ENCODE results near the gene ZFAND3. TPM values are rescaled to one million over a fixed set of nuclear protein-coding genes. Genes with fewer than 3 reads are reported as not detected.
"Not testable (repeated sequence)": the region's sequence is repeated elsewhere in the genome, so short reads cannot be mapped to it uniquely, and the experiment has no call there.

Gene ZFAND3
- total RNA-seq, 2 donors from 2014 or later, result 26.1 to 32.0 TPM

DNA sequence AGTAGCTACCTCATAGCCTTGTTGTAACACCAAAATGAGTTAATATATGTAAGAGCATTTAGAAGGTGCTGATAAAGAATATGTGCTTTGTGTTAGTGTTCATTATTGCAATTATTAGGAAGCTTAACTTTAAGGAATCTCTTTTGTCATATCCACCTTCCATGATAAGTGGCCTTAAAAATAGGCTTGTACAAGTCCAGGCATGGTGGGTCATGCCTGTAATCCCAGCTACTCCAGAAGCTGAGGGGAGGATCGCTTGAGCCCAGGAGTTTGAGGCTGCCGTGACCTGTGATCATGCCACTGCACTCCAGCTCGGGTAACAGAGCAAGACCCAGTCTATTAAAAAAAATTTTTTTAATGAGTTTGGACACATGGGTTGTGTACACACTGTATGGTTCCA, 285.5 kb downstream of the ZFAND3 start:
- no peak overlapping the region for H3K27ac Mint-ChIP-seq
- peaks cover 40% of the 10 kb centered on the region for H3K36me3 Mint-ChIP-seq (ENCODE audit: low read depth)
- no peaks in the 10 kb centered on the region for H3K27me3 Mint-ChIP-seq
- ATAC-seq (replicated peaks), result no peak
- no peaks in the 10 kb centered on the region for H3K9me3 Mint-ChIP-seq
- no peak overlapping the region for H3K4me3 Mint-ChIP-seq
- no peaks in the 10 kb centered on the region for H3K4me1 Mint-ChIP-seq

DNA sequence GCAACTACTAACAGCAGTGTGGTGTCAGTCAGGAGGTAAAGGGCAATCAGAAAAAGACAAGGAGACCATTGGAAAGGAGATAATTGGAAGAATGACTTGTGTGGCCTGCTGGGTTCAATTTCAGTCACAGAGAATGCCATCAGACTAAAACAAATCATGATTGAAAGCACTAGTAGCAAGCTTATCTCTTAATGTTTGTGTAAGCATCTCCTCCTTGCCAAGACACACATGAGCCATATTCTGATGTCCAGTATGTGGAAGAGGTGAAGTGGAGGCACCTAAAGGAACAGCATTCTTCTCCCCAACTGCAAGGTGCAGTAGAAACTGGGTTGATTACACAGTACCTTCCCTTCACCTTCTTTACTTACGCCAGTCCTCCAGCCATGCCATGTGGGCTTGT, 287.5 kb downstream of the ZFAND3 start:
- no peaks in the 10 kb centered on the region for H3K9me3 Mint-ChIP-seq
- peaks cover 4% of the 10 kb centered on the region for H3K4me1 Mint-ChIP-seq
- no peak overlapping the region for H3K27ac Mint-ChIP-seq
- ATAC-seq (replicated peaks), result no peak
- H3K27me3 Mint-ChIP-seq, result no peaks in the 10 kb centered on the region
- no peak overlapping the region for H3K4me3 Mint-ChIP-seq
- peaks cover 26% of the 10 kb centered on the region for H3K36me3 Mint-ChIP-seq (ENCODE audit: low read depth)

DNA sequence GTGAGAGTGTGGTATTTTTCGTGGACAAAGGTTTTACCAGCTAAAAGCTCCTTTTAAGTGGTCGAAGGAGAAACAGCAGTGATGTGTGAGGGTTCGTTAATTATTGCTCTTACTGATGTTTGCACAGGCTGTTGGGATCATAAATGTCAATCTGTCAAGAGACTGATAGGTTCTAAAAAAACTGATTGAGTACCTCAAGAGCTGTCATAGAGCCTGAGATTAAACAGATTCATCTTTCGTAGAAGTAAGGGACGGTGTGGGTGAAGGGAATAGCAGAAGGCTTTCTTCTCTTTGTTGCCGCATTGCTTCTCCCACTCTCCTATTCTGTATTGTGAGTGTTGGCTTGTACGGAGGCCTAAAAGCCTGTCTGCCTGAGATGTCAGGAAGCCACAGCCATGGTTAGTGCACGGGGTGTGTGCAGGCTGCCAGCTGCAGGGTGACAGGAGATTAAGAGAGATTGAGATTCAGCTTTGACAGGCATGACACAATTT, 291.0 kb downstream of the ZFAND3 start:
- H3K4me1 Mint-ChIP-seq, result peaks cover 4% of the 10 kb centered on the region
- peak overlapping the region; percentile 16 for H3K27ac Mint-ChIP-seq
- H3K27me3 Mint-ChIP-seq, result no peaks in the 10 kb centered on the region
- no peak overlapping the region for H3K4me3 Mint-ChIP-seq
- H3K9me3 Mint-ChIP-seq, result no peaks in the 10 kb centered on the region
- peaks cover 24% of the 10 kb centered on the region for H3K36me3 Mint-ChIP-seq (ENCODE audit: low read depth)
- ATAC-seq (replicated peaks), result no peak

DNA sequence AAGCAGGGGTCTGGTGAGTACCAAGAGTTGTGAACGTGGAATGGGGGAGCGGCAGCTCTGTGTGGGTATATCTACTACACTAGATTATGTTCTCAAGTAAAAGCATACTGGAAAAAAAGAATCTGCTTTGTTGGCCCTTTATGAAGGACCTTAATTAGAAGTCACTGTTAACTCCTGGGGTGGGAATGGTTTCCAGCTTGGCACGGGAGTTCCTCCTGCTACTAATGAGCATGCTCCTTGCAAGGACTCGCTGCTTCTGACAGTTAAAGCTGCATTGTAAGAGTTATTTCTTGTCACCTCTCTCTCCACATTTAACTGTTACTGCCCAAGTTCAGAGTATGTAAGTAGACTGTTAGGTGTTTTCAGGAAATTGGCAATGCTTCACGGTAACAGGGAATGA, 292.7 kb downstream of the ZFAND3 start:
- no peak overlapping the region for H3K4me3 Mint-ChIP-seq
- H3K27ac Mint-ChIP-seq, result no peak overlapping the region
- no peaks in the 10 kb centered on the region for H3K27me3 Mint-ChIP-seq
- peaks cover 6% of the 10 kb centered on the region for H3K4me1 Mint-ChIP-seq
- no peaks in the 10 kb centered on the region for H3K9me3 Mint-ChIP-seq
- peaks cover 28% of the 10 kb centered on the region for H3K36me3 Mint-ChIP-seq (ENCODE audit: low read depth)
- ATAC-seq (replicated peaks), result no peak

DNA sequence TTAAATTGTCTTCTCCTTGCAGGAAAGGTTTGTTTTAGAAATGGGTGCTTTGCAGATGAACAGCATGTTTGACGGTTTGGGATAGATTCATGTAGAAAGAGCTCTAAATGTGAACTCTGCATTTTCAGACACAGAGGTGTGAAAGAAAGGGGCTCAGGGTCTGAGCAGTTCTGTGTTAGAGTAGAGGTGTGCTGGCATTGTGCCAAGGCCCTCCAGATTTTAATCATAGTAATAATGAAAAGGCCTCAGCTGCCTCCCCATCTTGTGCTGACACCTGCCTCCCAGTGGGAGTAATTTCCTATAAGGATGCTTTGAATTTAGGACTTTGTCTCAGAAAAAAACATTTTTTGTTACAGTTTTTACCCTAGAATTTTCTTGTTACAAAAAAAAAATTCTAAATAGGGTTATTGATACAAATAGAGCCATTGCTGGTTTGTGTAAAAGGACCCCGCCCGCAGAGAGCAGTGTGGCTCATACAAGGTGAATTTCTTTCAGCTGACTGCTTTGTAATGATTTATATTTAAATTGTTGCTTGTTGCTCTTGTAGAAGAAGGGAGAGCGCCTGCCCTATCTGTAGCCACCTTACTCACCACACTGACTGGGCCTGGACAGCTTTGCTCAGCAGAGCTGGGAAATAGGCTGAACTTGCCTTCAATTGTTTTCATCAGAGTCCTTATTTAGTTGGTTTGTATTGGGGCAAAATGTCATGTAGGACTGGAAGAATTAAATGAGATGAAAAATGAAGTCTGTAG, 294.5 kb downstream of the ZFAND3 start:
- H3K9me3 Mint-ChIP-seq, result no peaks in the 10 kb centered on the region
- no peaks in the 10 kb centered on the region for H3K27me3 Mint-ChIP-seq
- peaks cover 8% of the 10 kb centered on the region for H3K4me1 Mint-ChIP-seq
- peaks cover 32% of the 10 kb centered on the region for H3K36me3 Mint-ChIP-seq (ENCODE audit: low read depth)
- no peak overlapping the region for H3K4me3 Mint-ChIP-seq
- no peak overlapping the region for H3K27ac Mint-ChIP-seq
- no peak for ATAC-seq (replicated peaks)

DNA sequence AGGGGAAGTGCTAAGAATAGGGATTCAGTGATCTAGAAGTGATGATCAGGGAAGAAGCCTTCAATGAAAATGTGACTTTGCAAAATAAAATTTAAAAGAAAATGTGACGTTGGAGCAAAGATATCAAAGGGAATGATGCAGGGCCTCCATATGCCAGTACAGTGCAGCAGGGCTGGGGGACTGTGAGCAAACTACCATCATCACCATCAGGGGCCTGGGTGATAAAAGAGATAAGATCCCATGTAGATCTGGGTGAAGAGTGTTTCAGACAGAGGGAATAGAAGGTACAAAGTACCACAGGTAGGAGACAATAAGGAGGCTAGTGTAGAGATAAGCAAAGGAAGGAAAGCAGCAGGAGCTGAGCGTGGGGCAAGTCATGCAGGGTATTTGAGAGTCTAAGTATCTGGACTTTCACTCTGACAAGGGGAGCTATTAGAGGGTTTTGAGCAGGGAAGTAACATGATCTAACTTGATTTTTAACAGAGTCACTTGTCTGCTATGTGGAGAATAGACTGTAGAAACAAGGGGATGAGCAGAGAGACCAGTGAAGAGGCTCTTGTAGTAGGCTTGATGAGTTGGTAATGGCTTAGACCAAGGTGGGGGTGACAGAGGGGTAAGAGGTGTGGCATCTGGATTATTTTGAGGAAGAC, 295.6 kb downstream of the ZFAND3 start:
- H3K27me3 Mint-ChIP-seq, result no peaks in the 10 kb centered on the region
- no peak overlapping the region for H3K27ac Mint-ChIP-seq
- peaks cover 43% of the 10 kb centered on the region for H3K36me3 Mint-ChIP-seq (ENCODE audit: low read depth)
- H3K9me3 Mint-ChIP-seq, result no peaks in the 10 kb centered on the region
- peaks cover 8% of the 10 kb centered on the region for H3K4me1 Mint-ChIP-seq
- no peak overlapping the region for H3K4me3 Mint-ChIP-seq
- no peak for ATAC-seq (replicated peaks)

DNA sequence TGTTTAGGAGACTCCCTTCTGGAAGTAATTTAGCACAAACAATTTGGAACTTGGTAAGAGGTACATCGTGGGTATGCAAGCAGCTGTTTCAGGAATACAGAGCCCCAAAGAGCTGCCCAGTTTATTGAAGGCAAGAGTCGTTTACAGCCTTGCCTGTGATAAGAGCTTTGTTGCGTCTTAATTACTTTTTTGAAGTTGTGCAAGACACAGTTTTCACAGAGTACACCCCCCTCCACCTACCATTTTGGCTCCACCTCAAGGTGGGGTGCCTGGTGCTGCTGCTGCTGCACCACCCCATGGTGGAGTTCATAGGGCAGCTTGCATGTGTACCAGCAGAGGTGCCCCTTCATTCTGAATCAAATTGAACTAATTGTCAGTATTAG, 296.1 kb downstream of the ZFAND3 start:
- peaks cover 48% of the 10 kb centered on the region for H3K36me3 Mint-ChIP-seq (ENCODE audit: low read depth)
- H3K27ac Mint-ChIP-seq, result no peak overlapping the region
- no peak for ATAC-seq (replicated peaks)
- H3K9me3 Mint-ChIP-seq, result no peaks in the 10 kb centered on the region
- peaks cover 7% of the 10 kb centered on the region for H3K4me1 Mint-ChIP-seq
- no peak overlapping the region for H3K4me3 Mint-ChIP-seq
- H3K27me3 Mint-ChIP-seq, result no peaks in the 10 kb centered on the region

DNA sequence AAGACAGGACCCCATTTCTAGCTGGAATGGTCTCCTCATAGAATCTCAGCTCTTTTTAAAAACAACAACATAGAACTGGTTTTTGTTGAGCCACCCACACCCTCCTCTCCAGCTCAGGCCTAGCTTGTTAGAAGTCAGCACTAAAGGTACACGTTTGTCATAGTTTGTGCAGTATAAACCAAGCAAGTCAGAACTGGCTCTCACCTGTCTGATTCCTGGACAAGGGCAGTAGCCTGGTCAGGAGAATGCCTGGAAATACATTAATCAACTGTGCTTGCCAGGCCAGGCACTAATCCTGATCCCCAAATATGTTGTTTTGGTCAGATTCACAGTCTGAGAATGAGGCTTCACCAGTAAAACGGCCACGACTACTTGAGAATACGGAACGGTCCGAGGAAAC, 296.7 kb downstream of the ZFAND3 start:
- Mint-ChIP-seq H3K9me3 (no peaks in the 10 kb centered on the region), H3K36me3 (ENCODE audit: low read depth) (peaks cover 54% of the 10 kb centered on the region), H3K27ac (no peak overlapping the region), H3K4me3 (no peak overlapping the region), H3K27me3 (no peaks in the 10 kb centered on the region), H3K4me1 (peaks cover 4% of the 10 kb centered on the region)
- ATAC-seq (replicated peaks), result no peak

DNA sequence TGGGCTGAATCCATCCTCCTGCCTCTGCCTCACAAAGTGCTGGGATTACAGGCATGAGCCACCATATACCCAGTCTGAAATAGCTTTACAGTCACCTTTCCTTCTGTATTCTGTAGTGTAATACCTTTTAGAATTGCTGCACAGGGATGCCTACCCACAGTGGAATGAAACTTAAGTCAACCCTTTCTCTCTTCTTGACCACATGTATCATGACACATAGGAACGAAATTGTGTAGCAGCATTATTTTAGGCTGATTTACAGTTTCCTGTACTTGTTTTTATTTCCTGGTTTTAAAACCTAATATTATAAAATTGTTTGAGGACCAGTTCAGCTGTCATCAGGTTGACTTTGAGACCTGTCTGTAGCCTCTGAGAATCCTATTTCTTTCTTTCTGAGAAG, 297.8 kb downstream of the ZFAND3 start:
- ATAC-seq (replicated peaks), result peak; percentile 42
- H3K36me3 Mint-ChIP-seq (ENCODE audit: low read depth), result peaks cover 65% of the 10 kb centered on the region
- H3K9me3 Mint-ChIP-seq, result no peaks in the 10 kb centered on the region
- peaks cover 4% of the 10 kb centered on the region for H3K4me1 Mint-ChIP-seq
- no peak overlapping the region for H3K4me3 Mint-ChIP-seq
- no peak overlapping the region for H3K27ac Mint-ChIP-seq
- no peaks in the 10 kb centered on the region for H3K27me3 Mint-ChIP-seq

DNA sequence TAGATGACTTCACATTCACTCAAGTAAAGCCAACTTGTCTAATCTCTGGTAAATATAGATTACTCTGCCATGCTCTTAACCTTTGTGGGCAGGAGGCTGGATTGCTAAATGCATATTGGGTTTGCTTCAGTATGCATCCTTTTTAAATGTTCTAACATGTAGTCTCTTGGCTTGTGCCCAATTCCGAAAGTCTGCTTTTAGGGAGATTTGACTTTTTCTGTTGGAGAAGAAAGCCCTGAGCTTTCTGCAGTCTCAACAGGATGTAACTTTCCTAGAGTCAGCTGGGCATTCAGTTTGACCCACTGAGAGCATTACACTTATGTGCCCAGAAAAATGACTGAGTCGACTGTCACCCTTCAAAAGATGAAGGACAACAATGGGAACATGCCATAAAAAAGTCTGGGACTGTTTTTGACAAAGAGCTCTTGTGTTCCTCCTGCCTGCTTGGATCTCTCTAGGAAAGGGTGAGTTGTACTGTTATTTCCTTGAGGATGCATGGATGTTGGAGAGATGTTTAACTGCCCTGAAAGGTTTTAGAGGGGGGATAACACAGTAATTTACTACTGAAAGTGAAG, 299.4 kb downstream of the ZFAND3 start:
- H3K36me3 Mint-ChIP-seq (ENCODE audit: low read depth), result peaks cover 81% of the 10 kb centered on the region
- H3K27me3 Mint-ChIP-seq, result no peaks in the 10 kb centered on the region
- no peak for ATAC-seq (replicated peaks)
- peaks cover 4% of the 10 kb centered on the region for H3K4me1 Mint-ChIP-seq
- no peak overlapping the region for H3K27ac Mint-ChIP-seq
- H3K4me3 Mint-ChIP-seq, result no peak overlapping the region
- H3K9me3 Mint-ChIP-seq, result no peaks in the 10 kb centered on the region

DNA sequence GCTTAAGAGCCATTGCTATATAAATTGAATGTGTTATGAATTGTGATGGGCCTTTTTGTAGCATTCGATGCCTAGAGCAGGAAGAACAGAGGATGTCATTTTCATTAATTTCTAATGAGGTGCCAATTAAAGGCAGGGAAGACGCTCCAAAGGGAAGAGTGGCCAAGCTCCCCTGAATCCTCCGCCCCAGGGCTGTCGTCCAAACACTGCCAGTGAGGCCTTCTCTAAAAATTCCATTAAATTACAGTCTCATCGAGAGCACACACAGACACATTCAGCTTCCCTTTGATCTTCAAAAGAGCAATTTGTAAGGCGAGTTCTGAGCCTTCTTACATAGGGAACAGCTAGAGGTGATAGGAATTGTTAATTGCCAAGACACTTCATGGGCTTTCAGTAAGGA, 300.0 kb downstream of the ZFAND3 start:
- Mint-ChIP-seq H3K36me3 (ENCODE audit: low read depth) (peaks cover 81% of the 10 kb centered on the region), H3K9me3 (no peaks in the 10 kb centered on the region), H3K27me3 (no peaks in the 10 kb centered on the region), H3K4me3 (no peak overlapping the region), H3K4me1 (peaks cover 4% of the 10 kb centered on the region), H3K27ac (no peak overlapping the region)
- no peak for ATAC-seq (replicated peaks)

DNA sequence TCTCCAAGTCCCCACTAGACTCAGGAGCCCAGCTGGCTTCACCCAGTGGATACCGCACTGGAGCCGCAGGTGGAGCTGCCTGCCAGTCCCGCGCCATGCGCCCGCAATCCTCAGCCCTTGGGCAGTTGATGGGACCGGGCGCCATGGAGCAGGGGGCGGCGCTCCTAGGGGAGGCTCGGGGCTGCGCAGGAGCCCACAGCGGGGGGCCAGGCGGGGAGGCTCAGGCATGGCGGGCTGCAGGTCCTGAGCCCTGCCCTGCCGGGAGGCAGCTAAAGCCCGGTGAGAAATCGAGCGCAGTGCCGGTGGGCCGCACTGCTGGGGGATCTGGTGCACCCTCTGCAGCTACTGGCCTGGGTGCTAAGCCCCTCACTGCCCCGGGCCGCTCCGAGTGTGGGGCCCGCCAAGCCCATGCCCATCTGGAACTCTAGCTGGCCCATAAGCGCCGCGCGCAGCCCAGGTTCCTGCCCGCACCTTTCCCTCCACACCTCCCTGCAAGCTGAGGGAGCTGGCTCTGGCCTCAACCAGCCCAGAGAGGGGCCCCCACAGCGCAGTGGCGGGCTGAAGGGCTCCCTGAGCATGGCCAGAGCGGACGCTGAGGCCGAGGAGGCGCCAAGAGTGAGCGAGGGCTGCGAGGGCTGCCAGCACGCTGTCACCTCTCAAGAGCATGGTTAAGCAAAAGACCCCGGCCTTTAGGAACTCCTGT, 304.8 kb downstream of the ZFAND3 start:
- H3K36me3 Mint-ChIP-seq (ENCODE audit: low read depth), result peaks cover 56% of the 10 kb centered on the region
- H3K27me3 Mint-ChIP-seq; H3K9me3 Mint-ChIP-seq; H3K4me1 Mint-ChIP-seq; ATAC-seq (replicated peaks); H3K27ac Mint-ChIP-seq; H3K4me3 Mint-ChIP-seq: not testable (repeated sequence)

DNA sequence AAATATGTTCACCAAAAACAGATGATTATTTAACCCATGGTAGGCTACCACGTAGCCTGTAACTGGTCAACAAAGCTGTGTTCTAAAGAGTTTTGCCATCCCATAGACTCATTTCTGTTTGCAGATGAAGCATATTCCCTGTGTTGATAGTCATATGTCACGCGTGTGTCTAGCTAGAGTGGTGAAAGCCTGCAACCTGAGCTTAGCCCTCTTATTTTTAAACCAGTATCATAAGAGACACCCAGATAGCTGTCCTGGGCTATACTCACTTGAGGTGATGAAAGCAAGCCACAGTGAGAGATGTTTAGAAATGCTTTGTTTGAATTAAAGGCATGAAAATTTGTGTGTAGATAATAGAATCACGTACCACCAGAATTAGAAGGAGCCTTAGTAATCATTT, 307.8 kb downstream of the ZFAND3 start:
- peaks cover 21% of the 10 kb centered on the region for H3K4me1 Mint-ChIP-seq
- no peak overlapping the region for H3K27ac Mint-ChIP-seq
- no peak overlapping the region for H3K4me3 Mint-ChIP-seq
- no peaks in the 10 kb centered on the region for H3K27me3 Mint-ChIP-seq
- no peaks in the 10 kb centered on the region for H3K9me3 Mint-ChIP-seq
- peaks cover 27% of the 10 kb centered on the region for H3K36me3 Mint-ChIP-seq (ENCODE audit: low read depth)
- ATAC-seq (replicated peaks), result no peak

DNA sequence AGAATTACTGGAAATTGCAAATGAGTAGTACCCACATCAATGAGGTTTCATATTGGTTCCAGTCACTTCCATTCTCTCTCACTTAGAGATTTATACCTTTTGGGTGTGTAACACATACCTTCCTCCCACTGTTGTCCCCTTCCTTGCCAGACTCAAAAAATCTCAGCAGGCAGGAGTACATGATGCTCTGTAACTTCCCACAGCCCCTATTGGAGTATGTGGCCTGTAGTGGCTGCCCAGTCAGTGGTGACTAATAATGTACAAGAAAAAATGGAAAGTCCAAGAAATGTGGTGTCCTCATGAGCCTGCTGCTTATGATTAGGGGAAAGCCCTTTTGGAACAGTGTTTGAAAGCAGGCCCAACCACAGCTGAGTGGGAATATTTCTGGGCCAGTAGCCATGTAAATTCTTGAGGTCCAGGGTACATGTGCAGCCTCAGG, 312.0 kb downstream of the ZFAND3 start:
- peaks cover 18% of the 10 kb centered on the region for H3K36me3 Mint-ChIP-seq (ENCODE audit: low read depth)
- H3K9me3 Mint-ChIP-seq, result no peaks in the 10 kb centered on the region
- H3K4me3 Mint-ChIP-seq, result peak overlapping the region; percentile 56
- H3K4me1 Mint-ChIP-seq, result peaks cover 26% of the 10 kb centered on the region
- no peaks in the 10 kb centered on the region for H3K27me3 Mint-ChIP-seq
- ATAC-seq (replicated peaks), result peak; percentile 97
- peak overlapping the region; percentile 89 for H3K27ac Mint-ChIP-seq

Measured in activated T-helper 17 cell treated with anti-CD3 and anti-CD28 coated beads, Interleukin-2, amount 50 U/mL, for 72 hours (primary cell).